HG03520 (cell line): ENCODE measurements around the gene METAP2.
A peak's percentile ranks its signal among the peaks of the same experiment; 100 is the strongest.
"Not testable (repeated sequence)": the region's sequence is repeated elsewhere in the genome, so short reads cannot be mapped to it uniquely, and the experiment has no call there.

Experiments used
- ATAC-seq: cut with Tn5 transposase; IDR thresholded peaks from one replicate; pipeline ENCODE4 v1.9.1; 2021; ENCODE audit warnings: mild to moderate bottlenecking, moderate library complexity; ENCODE audit not compliant: unreplicated experiment

METAP2 gene

DNA sequence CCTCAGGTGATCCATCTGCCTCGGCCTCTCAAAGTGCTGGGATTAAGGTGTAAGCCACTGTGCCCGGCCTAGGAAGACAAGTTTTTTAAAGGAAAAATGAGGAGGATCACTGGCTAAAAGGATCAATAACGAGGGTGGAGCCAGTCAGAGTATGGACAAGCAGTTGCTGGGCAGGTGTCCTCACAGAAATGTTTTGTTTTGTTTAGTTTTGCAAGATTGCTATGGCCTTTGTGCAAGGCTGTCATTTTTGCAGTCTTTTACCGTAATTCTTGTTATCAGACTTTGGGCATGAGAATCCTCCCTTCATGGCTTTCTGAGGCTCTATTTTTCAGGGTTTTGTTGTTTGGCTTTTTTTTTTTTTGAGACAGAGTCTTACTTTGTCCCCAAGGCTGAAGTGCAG, 11.9 kb upstream of the METAP2 start:
- no peak for ATAC-seq

GRCh38 chr12:95462551-95462950, 11.4 kb upstream of the METAP2 start:
- ATAC-seq, result no peak

DNA sequence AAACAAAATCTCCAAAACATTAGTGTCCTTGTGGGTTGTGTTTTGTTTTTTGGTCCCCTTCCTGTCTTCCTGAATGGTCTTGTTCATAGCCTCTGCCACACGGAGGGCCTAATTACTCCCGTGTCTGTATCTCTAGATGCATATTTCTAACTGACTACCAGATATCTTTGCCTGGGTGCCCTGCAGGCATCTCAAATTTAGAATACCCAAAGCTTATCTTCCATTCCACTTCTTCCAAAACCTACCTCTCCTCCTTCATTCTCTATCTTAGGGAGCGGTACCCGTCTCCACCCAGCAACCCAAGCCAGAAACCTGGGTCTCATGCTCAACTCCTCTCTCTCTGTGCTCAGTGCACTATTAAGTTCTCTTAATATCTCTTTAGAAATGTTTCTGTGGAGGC, 10.9 kb upstream of the METAP2 start:
- no peak for ATAC-seq

- ATAC-seq, result not testable (repeated sequence)
These were observed 10.2 kb upstream of the METAP2 start for GRCh38 chr12:95463776-95464175.

GRCh38 chr12:95465275-95465674, 8.7 kb upstream of the METAP2 start:
- no peak for ATAC-seq

GRCh38 chr12:95470300-95470699, 3.7 kb upstream of the METAP2 start:
- ATAC-seq, result no peak

- ATAC-seq, result peak; percentile 23
These were observed 595 bp upstream of the METAP2 start for GRCh38 chr12:95473231-95473883.

- no peak for ATAC-seq
These were observed 657 bp downstream of the METAP2 start for GRCh38 chr12:95474660-95474958.

DNA sequence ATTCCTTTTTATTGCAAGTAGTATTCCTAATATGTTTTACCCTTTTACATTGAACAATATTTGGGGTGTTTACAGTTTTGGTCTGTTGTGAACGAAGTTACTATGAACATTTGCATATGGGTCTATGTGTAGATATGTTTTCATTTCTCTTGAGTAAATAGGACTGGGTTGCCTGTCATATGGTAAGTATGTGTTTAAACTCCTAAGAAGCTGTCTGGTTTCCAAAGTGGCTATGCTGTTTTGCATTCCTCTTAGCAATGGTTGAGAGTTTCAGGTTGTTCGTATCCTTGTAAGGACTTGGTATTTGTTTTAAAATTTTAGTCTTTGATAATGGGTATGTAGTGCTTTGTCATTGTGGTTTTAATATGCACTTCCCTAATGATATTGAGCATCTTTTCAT, 6.3 kb downstream of the METAP2 start:
- no peak for ATAC-seq

DNA sequence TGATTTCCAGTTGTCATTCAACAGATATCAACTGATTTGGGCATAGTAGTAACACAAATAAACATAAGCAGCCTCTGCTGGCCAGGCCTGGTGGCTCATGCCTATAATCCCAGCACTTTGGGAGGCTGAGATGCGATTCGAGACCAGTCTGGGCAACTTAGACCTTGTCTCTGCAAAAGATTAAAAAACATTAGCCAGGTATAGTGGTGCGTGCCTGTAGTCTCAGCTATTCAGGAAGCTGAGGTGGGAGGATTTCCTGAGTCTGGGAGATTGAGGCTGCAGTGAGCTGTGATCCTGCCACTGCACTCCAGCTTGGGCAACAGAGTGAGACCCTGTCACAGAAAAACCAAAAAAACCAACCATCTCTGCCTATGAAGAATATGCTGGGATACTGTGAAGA, 7.1 kb downstream of the METAP2 start:
- no peak for ATAC-seq

DNA sequence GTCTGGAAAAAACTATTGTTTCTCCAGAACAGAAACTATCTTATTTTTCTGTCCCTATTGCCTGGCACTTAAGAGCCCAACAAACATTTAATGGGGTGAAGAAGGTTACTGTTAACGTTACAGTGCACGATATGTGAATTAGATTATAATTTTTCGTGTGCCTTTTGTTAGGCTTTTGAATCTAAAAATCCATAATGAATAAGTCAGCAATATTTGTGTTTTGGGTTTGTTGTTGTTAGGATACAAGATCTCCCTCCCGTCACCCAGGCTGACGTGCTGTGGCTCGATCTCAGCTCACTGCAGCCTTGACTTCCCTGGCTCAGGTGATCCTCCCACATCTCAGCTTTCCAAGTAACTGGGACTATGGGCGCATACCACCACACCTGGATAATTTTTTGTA, 7.9 kb downstream of the METAP2 start:
- no peak for ATAC-seq

GRCh38 chr12:95482564-95482963, 8.6 kb downstream of the METAP2 start:
- ATAC-seq, result not testable (repeated sequence)

DNA sequence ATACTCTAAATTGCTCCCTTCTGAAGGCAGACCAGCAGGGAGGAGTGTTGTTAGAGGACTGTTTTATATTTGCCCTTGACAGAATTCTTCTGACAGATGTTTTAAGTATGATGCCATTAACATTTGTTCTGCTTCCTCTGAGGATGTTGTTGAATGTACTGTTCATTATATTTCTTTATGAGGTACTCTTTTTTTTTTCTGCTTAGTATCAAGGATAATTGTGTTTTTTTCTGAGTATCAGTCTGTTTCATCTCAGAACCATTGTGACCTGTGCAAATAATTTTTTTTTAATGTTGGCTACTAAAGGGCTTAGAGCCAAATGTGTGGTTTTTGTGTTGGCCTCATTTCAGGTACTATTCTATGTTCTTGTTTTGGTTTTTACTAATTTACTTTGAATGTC, 10.6 kb downstream of the METAP2 start:
- no peak for ATAC-seq

GRCh38 chr12:95487024-95487423, 13.1 kb downstream of the METAP2 start:
- ATAC-seq, result no peak

DNA sequence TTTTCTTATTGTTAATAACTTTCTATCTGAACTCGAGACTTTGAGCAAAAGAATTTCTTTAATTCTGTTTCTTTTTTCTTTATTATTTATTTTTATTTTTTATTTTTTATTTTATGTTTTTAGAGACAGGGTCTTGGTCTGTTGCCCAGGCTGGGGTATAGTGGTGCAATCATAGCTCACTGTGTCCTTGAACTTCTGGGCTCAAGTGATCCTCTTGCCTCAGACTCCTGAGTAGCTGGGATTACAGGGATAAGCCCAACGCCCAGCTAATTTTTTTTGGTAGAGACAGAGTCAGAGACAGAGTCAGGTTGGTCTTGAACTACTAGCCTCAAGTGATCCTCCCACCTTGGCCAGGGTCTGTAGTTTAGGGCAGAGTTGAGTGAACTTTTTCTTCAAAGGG, 18.5 kb downstream of the METAP2 start:
- ATAC-seq, result no peak

DNA sequence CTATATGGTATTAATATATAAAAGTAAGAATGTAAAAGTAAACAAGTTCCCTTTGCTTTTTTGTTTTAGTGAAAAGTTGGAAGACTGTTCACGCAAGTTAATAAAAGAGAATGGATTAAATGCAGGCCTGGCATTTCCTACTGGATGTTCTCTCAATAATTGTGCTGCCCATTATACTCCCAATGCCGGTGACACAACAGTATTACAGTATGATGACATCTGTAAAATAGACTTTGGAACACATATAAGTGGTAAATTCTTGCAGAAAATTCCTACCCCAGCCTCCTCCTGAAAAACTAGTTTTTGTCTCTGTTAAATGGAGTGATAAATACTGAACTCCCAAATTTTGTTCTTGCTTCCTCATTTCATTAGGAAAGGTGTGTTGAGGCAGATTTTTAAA, 20.9 kb downstream of the METAP2 start:
- ATAC-seq, result no peak

- ATAC-seq, result no peak
These were observed 21.5 kb downstream of the METAP2 start for GRCh38 chr12:95495433-95495832.

DNA sequence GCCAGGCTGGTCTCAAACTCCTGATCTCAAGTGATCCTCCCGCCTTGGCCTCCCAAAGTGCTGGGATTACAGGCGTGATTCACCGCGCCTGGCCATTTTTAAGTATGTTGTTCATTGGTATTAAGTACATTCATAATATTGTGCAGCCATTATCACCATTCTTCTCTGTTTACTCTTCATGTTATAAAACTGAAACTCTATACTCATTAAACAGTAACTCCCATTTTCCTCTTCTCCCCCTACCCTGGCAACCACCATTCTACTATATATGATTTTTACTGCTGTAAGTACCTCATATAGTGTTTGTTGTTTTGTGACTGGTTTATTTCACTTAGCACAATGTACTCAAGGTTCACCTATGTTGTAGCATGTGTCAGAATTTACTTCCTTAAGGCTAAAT, 23.1 kb downstream of the METAP2 start:
- ATAC-seq, result no peak

GRCh38 chr12:95498968-95499367, 25.0 kb downstream of the METAP2 start:
- no peak for ATAC-seq

GRCh38 chr12:95499772-95500171, 25.8 kb downstream of the METAP2 start:
- ATAC-seq, result no peak

GRCh38 chr12:95504140-95504539, 30.2 kb downstream of the METAP2 start:
- ATAC-seq, result no peak

- no peak for ATAC-seq
These were observed 31.1 kb downstream of the METAP2 start for GRCh38 chr12:95505039-95505438.

- no peak for ATAC-seq
These were observed 33.0 kb downstream of the METAP2 start for GRCh38 chr12:95506707-95507523.
